GM19035 (cell line): Measurements from ENCODE around the gene LTBP2.

ENCODE experiments used
- ATAC-seq: cut with Tn5 transposase; IDR thresholded peaks from one replicate; pipeline ENCODE4 v1.9.1; 2021; ENCODE audit not compliant: unreplicated experiment

Gene LTBP2

GRCh38 chr14:74613211-74613914 lies 1.3 kb upstream of the LTBP2 start:
- no peak for ATAC-seq

GRCh38 chr14:74612350-74613021 lies 449 bp upstream of the LTBP2 start:
- ATAC-seq, result no peak

DNA sequence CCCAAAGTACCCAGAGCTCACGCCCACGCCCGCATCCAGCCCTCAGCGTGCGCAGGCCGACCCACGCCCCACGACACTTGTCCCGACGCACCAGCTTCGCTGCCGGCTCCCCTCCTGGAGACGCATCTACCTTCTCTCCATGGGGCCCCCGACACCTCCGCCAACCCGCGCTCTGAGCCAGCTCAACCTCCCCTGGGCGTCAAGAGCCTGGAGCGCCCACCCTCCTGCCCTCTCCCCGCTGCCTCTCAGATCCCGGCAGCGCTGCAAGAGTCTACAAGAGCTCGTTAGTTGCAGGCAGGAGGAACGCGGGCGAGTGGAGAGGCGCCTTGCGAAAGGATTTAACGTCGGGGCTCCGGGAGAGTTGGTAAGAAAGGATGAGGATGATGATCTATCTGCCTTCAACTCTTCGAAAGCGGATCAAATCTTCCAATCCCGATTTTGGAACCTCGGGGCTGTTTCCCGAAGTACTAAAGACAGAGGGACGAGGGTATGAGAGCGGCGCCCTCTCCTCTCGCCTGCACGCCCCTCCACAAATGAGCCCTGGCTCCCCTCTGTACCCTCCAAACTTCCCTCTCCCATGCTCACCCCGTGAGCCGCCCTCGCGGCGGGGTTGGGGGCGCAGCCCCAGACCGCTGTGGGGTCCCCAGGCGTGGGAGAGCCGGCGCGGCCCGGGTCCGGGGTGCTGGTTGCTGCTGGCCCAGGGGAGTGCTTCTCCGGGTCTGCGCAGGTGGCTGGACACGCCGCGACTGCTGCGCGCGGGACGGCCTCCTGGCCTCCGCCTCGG lies 979 bp downstream of the LTBP2 start:
- no peak for ATAC-seq

GRCh38 chr14:74610199-74610865 lies 1.7 kb downstream of the LTBP2 start:
- ATAC-seq, result no peak

GRCh38 chr14:74609721-74610120 lies 2.3 kb downstream of the LTBP2 start:
- ATAC-seq, result no peak

DNA sequence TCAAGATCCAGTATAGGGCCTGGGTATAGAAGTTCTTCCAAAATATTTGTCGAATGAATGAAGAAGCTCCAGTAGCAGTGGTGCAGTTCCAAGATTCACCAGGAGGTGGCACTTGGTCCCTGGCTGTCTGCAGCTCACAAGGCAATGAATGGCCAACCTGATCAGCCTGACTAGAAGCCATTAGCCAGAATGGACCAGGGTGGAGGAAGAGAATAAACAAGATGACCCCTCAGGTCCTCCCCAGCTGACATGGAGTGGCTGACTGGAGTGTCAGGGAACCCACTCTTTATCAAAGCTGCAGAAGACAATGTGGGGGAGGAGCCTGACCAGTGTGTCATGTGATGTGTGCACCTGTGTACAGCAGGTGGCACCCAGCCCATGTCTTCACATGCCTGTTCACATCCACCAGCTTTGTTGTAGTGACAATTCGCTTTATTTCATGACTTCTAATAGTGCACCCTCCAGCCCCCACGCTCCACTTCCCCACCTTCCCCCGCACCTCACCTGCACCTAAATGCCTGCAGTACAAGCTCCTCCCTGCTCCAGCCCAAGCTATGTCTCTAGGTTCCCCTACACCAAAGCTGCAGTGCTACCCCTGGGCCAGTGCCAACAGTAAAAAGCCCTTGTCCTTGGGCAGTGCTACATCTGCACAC lies 3.0 kb downstream of the LTBP2 start:
- peak; percentile 49 for ATAC-seq

GRCh38 chr14:74606727-74607126 lies 5.3 kb downstream of the LTBP2 start:
- no peak for ATAC-seq

DNA sequence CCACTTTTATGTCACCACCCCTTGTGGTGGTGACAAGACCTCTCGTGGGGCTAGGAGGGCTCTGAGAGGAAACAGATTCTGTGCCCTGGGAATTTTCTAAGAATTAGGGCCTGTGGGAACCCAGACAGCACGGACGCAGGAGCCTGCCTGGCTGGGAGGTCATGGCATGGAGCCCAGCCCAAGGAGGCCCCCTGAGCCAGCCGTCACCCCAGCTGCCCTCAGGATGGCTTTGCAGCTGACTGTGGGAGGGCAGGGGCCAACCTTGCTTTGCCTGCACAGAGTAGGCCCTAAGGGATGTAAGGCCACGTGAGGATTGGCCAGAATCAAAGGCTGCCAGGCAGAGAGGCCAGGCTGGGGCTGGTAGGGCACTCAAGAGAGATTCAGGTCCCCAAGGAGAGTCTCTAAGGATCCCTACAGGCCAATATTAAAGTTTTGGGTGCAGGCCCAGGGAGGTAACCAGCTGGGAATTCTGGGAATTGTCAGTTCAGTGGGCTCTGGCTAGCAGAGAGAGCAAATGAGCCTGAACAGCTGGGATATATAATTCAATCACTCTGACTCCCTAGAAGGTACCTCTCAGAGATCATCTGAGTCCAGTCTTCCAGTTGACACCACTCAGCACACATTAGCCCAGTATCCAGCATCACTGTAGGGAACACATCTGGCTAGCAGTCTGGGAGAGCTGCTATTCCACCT lies 6.4 kb downstream of the LTBP2 start:
- no peak for ATAC-seq

- no peak for ATAC-seq
These were observed 7.1 kb downstream of the LTBP2 start for GRCh38 chr14:74604911-74605310.

GRCh38 chr14:74604157-74604556 lies 7.9 kb downstream of the LTBP2 start:
- no peak for ATAC-seq

- ATAC-seq, result no peak
These were observed 10.1 kb downstream of the LTBP2 start for GRCh38 chr14:74601982-74602381.

DNA sequence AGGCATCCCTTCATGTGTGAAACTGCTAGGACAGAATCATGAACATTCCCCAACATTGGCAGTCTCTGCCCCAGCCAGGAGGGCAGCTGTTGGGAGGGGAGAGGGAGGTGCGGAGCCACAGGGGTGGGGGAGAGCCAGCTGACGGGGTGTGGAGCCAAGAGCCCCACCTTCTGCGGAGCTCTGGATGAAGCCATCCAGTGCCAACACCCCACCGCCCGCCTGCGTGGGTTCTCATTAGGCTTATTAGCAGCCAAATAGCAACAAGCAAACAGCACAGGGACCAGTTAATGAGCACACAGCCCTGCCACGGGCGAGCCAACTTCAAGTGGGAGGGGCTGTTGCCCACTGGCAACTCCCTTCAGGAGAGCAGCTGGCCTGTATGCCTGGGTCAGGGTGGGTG lies 12.1 kb downstream of the LTBP2 start:
- ATAC-seq, result no peak

DNA sequence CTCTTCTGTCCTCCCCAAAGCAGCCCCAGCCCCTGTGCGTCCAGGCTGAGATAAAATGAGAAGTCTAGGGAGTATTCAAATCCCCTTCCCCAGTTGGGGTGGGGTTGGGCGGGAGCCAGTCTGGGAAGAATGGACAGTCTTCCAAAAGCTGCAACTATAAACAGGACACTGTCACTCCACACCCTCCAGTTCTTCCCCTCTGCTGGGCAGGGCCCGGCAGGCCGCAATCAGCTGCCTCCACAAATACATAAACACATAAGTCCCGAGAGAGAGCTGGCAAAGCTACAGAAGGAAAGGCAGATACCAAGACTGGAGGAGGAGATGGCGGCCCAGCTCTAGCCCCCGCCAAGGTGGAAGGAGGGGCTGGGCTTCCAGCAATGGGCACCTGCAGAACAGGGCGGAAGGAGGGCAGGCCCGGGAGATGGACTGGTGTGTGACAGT lies 12.7 kb downstream of the LTBP2 start:
- ATAC-seq, result no peak

GRCh38 chr14:74596741-74597450 lies 15.1 kb downstream of the LTBP2 start:
- no peak for ATAC-seq

DNA sequence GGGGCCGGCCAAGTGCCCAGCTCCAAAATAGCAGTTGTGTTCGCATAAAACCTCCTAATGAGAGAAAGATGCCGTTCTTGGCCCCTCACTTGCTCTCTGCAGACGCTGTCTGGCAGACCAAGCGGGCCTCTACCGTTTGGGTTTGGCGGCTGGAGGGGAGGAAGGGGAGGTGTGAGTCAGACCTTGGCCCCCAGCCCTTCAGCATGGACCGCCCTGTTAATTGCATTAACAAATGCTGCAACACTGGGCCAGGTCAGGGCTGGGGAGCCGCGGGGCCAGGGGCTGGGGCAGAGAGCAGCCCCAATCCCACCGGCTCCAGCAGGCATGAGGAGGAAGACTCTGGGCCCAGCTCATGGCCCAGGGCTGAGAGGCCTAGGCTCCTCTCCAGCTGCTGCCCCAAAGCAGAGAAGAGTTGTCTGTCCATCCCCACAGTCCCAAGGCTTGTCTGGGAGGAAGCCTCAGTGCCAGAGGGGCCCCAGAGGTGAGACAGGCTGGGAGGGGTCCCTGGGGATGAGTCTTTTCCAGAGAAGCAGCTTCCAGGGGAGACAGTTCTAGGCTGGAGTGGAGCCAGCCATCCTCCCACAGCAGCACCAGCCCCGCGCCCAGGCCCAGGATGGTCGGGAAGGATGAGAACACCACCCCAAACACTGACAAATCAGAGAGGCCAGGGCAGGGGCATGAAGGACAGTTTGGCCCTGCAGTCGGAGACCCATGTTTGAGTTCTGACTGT lies 16.9 kb downstream of the LTBP2 start:
- ATAC-seq, result no peak

DNA sequence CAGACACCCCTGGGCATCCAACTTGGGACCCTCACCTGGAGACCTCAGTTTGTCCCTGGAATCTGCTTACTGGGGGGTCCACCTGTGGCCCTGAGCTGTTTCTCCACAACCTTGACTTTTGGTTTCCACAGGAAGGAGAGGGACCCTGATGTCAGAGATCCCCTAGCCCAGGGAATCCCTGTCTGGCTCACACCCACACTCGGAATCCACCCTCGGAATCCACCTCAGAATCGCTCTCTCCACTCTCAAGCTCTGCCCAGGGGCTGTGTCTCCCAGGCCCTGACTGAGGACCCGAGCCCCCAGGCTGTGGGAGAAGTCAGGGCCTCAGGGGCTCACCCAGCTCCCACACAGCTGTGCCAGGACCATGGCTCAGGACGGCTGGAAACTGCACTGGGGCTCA lies 17.4 kb downstream of the LTBP2 start:
- no peak for ATAC-seq

DNA sequence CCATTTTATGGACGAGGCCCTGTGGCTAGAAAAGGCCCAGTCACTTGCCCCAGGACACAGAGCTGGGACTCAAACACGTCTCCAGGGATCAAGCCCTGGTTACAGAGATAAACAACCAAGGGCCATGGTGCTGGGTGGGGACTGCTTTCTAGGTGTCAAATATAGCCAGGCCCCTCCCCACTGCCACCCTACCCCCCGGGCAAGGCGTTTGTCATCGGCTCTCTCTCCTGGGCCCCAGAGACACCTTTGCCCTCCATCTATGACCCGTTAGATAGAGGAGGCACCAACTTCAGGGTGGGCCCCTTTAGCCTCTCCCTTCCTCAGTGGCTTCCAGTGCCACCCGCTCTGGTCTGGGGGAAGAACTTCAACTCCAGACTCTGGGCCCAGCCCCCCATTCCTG lies 18.0 kb downstream of the LTBP2 start:
- ATAC-seq, result no peak

GRCh38 chr14:74593241-74593953 lies 18.6 kb downstream of the LTBP2 start:
- no peak for ATAC-seq
